Keratinocyte (primary cell): ENCODE results near the gene KLHL1.

Source experiments
- EZH2 ChIP-seq: IDR thresholded peaks from one replicate; pipeline ENCODE4 v1.6.1; 2012; ENCODE audit warnings: inconsistent platforms, mild to moderate bottlenecking, low read length, moderate library complexity
- TF ChIP-seq, protein P1 (sequence below), 3 experiments: IDR thresholded peaks in 1 of 3; conservative IDR thresholded peaks in 1 of 3; optimal IDR thresholded peaks in 1 of 3; 2 replicates in 2 of 3; 3 replicates in 1 of 3; pipeline versions ENCODE3 to v1.5.1; 2011; ENCODE audit warnings: low read length in 3 of 3, mild to moderate bottlenecking in 3 of 3, moderate library complexity in 2 of 3, control low read depth in 1 of 3, inconsistent platforms in 1 of 3; ENCODE audit not compliant: insufficient read depth in 2 of 3; ENCODE audit errors: extremely low read depth in 1 of 3

DNA sequence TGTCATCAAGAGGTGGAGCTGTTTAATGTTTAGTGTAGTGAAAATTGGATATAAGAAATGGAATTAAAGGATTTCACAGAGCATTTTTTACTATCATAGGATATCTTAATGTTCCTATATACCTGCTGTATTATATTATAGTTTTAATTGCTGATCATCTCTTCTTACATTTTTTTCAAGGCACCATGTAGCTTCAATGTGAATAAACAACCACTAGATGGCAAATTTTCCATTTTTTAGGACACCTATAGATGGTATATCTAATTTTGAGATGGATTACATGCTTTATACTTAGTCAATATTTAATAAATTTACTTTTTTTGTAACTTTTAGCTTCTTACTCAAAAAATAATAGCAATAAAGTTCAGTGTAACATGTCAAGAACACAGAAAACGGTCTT lies 9.6 kb downstream of the KLHL1 start:
- TF ChIP-seq, protein P1, sequence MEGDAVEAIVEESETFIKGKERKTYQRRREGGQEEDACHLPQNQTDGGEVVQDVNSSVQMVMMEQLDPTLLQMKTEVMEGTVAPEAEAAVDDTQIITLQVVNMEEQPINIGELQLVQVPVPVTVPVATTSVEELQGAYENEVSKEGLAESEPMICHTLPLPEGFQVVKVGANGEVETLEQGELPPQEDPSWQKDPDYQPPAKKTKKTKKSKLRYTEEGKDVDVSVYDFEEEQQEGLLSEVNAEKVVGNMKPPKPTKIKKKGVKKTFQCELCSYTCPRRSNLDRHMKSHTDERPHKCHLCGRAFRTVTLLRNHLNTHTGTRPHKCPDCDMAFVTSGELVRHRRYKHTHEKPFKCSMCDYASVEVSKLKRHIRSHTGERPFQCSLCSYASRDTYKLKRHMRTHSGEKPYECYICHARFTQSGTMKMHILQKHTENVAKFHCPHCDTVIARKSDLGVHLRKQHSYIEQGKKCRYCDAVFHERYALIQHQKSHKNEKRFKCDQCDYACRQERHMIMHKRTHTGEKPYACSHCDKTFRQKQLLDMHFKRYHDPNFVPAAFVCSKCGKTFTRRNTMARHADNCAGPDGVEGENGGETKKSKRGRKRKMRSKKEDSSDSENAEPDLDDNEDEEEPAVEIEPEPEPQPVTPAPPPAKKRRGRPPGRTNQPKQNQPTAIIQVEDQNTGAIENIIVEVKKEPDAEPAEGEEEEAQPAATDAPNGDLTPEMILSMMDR (optimal IDR thresholded peaks at IDR 0.05 in 1 of 3, IDR thresholded peaks at IDR 0.05 in 1 of 3, conservative IDR thresholded peaks at IDR 0.05 in 1 of 3; ENCODE audit: extremely low read depth in 1 of 3, insufficient read depth in 2 of 3, low read length in 3 of 3), result peak in 1 of 3 experiments; percentile 17
- TF ChIP-seq EZH2, result no peak
